Stimulated activated CD8-positive, alpha-beta memory T cell treated with anti-CD3 and anti-CD28 coated beads, Interleukin-4, amount 100 ng/mL, for 4 hours (primary cell): Measurements from ENCODE around the gene BMAL1.
A peak's percentile ranks its signal among the peaks of the same experiment; 100 is the strongest.

Experiments
- DNase-seq, 2 donors: peaks; one replicate each; pipeline ENCODE4 v3.0.0-alpha.2; 2020; ENCODE audit warnings: low read depth in 2 of 2, low spot score in 1 of 2

BMAL1 gene

GRCh38 chr11:13315517-13316432 lies 38.2 kb downstream of the BMAL1 start:
- DNase-seq, result no peak

- no peak for DNase-seq
Observed at GRCh38 chr11:13316528-13316961, 39.0 kb downstream of the BMAL1 start.

GRCh38 chr11:13317293-13318080 lies 39.9 kb downstream of the BMAL1 start:
- no peak for DNase-seq

GRCh38 chr11:13318498-13319295 lies 41.1 kb downstream of the BMAL1 start:
- DNase-seq, result no peak

GRCh38 chr11:13320688-13321087 lies 43.1 kb downstream of the BMAL1 start:
- no peak for DNase-seq

GRCh38 chr11:13321431-13321830 lies 43.8 kb downstream of the BMAL1 start:
- DNase-seq, result no peak

GRCh38 chr11:13324141-13324540 lies 46.6 kb downstream of the BMAL1 start:
- DNase-seq, result no peak

- DNase-seq, result no peak
Observed at GRCh38 chr11:13324709-13325108, 47.1 kb downstream of the BMAL1 start.

- DNase-seq, result no peak
Observed at GRCh38 chr11:13327421-13327820, 49.8 kb downstream of the BMAL1 start.

GRCh38 chr11:13328286-13328685 lies 50.7 kb downstream of the BMAL1 start:
- DNase-seq, result no peak

- no peak for DNase-seq
Observed at GRCh38 chr11:13329670-13330356, 52.2 kb downstream of the BMAL1 start.

- no peak for DNase-seq
Observed at GRCh38 chr11:13332124-13332523, 54.5 kb downstream of the BMAL1 start.

GRCh38 chr11:13333456-13333957 lies 55.9 kb downstream of the BMAL1 start:
- DNase-seq, result no peak

GRCh38 chr11:13334034-13334786 lies 56.6 kb downstream of the BMAL1 start:
- DNase-seq, result no peak

- peak; percentile 37 to 54 for DNase-seq
Observed at GRCh38 chr11:13335319-13335718, 57.7 kb downstream of the BMAL1 start.

GRCh38 chr11:13336246-13336878 lies 58.8 kb downstream of the BMAL1 start:
- DNase-seq, result no peak

- DNase-seq, result no peak
Observed at GRCh38 chr11:13338019-13338426, 60.4 kb downstream of the BMAL1 start.

GRCh38 chr11:13338427-13339069 lies 61.0 kb downstream of the BMAL1 start:
- no peak for DNase-seq
